HG03159 (cell line): ENCODE measurements around the gene LRIT2.
"Not testable (repeated sequence)": the region's sequence is repeated elsewhere in the genome, so short reads cannot be mapped to it uniquely, and the experiment has no call there.

ENCODE experiments used
- ATAC-seq: cut with Tn5 transposase; IDR thresholded peaks from one replicate; pipeline ENCODE4 v1.9.1; 2021; ENCODE audit warnings: mild to moderate bottlenecking, moderate library complexity; ENCODE audit not compliant: unreplicated experiment

LRIT2 gene

GRCh38 chr10:84185526-84186175 is 39.7 kb downstream of the LRIT2 start:
- no peak for ATAC-seq

GRCh38 chr10:84184517-84184916 is 40.8 kb downstream of the LRIT2 start:
- no peak for ATAC-seq

- ATAC-seq, result no peak
Observed at GRCh38 chr10:84181631-84182030, 43.7 kb downstream of the LRIT2 start.

GRCh38 chr10:84180386-84180785 is 45.0 kb downstream of the LRIT2 start:
- ATAC-seq, result not testable (repeated sequence)

GRCh38 chr10:84179059-84179710 is 46.2 kb downstream of the LRIT2 start:
- ATAC-seq, result peak; percentile 93

GRCh38 chr10:84178160-84178609 is 47.2 kb downstream of the LRIT2 start:
- ATAC-seq, result no peak

- ATAC-seq, result no peak
Observed at GRCh38 chr10:84177541-84178141, 47.7 kb downstream of the LRIT2 start.

- ATAC-seq, result no peak
Observed at GRCh38 chr10:84176836-84177474, 48.4 kb downstream of the LRIT2 start.

GRCh38 chr10:84176351-84176750 is 49.0 kb downstream of the LRIT2 start:
- no peak for ATAC-seq

- ATAC-seq, result no peak
Observed at GRCh38 chr10:84175436-84175835, 49.9 kb downstream of the LRIT2 start.

- ATAC-seq, result no peak
Observed at GRCh38 chr10:84173501-84173929, 51.8 kb downstream of the LRIT2 start, which contains the start of gene GPR15LG. Gene GPR15LG, plus strand, starts transcription at chr10:84173801. Its CDS starts 51 bp downstream, at chr10:84173852.

- peak; percentile 55 for ATAC-seq
Observed at GRCh38 chr10:84172467-84173356, 52.6 kb downstream of the LRIT2 start.

- peak; percentile 37 for ATAC-seq
Observed at GRCh38 chr10:84171700-84172466, 53.5 kb downstream of the LRIT2 start.

GRCh38 chr10:84171237-84171636 is 54.1 kb downstream of the LRIT2 start:
- ATAC-seq, result not testable (repeated sequence)
